Glutamatergic neuron (in vitro differentiated cells): ENCODE data around the gene DBF4B. TPM values are rescaled to one million over a fixed set of nuclear protein-coding genes. Genes with fewer than 3 reads are reported as not detected.

Source experiments
- DNase-seq: peaks from one replicate; pipeline ENCODE4 v3.0.0; 2022
- H3K27ac Mint-ChIP-seq: one replicate; pipeline ENCODE4 v1.8.0; 2020; ENCODE audit warnings: mild to moderate bottlenecking, mixed read lengths, inconsistent platforms; ENCODE audit not compliant: unreplicated experiment
- H3K27me3 Mint-ChIP-seq: one replicate; pipeline ENCODE4 v1.8.0; 2020; ENCODE audit warnings: mild to moderate bottlenecking, moderate library complexity, mixed read lengths, inconsistent platforms; ENCODE audit not compliant: unreplicated experiment
- H3K36me3 Mint-ChIP-seq: one replicate; pipeline ENCODE4 v1.8.0; 2020; ENCODE audit warnings: mild to moderate bottlenecking, mixed read lengths, inconsistent platforms; ENCODE audit not compliant: unreplicated experiment
- H3K4me1 Mint-ChIP-seq: one replicate; pipeline ENCODE4 v1.8.0; 2020; ENCODE audit warnings: mild to moderate bottlenecking, low read depth, mixed read lengths, inconsistent platforms; ENCODE audit not compliant: unreplicated experiment
- H3K4me3 Mint-ChIP-seq: one replicate; pipeline ENCODE4 v1.8.0; 2020; ENCODE audit warnings: mild to moderate bottlenecking, mixed read lengths, inconsistent platforms; ENCODE audit not compliant: unreplicated experiment
- H3K9me3 Mint-ChIP-seq: one replicate; pipeline ENCODE4 v1.8.0; 2020; ENCODE audit warnings: mild to moderate bottlenecking, moderate library complexity, mixed read lengths, inconsistent platforms; ENCODE audit not compliant: unreplicated experiment
- total RNA-seq: library from RNA; stranded (reverse); fragmentation: NEBNext Ultra II Directional; extraction: Animal tissue kit (Norgen Biotek cat#: 25700); gene quantifications from one replicate; pipeline ENCODE4 v1.2.1, GENCODE V29; 2021; ENCODE audit not compliant: unreplicated experiment
- TF ChIP-seq, protein P1 (sequence below): fragments of 200-600 bp; sonication (generic); IDR thresholded peaks from one replicate; pipeline ENCODE4 v1.5.0; 2021; ENCODE audit not compliant: partially characterized antibody, unreplicated experiment

The DBF4B gene
- total RNA-seq, 1 donor from 2014 or later = 15.5 TPM

DNA sequence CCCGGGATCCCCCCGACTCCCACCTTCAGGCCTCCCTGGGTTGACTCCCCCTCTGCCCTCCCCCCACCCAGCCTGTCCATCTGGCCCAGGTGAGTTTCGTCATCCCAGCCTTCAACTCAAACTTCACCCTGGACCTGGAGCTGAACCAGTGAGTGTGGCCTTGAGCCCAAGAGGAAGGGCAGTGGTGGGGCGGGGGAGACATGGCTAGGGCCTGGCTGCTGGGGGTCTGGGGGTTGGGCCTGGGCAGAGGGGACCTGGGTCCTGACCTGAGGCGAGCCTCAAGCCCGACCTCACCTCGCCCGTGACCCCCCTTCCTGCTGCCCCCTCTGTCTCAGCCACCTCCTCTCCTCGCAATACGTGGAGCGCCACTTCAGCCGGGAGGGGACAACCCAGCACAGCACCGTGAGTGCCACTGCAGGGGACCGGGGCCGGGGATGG is 61.2 kb downstream of the DBF4B start:
- DNase-seq = no peak
- no peak overlapping the region for H3K27ac Mint-ChIP-seq
- TF ChIP-seq, protein P1, sequence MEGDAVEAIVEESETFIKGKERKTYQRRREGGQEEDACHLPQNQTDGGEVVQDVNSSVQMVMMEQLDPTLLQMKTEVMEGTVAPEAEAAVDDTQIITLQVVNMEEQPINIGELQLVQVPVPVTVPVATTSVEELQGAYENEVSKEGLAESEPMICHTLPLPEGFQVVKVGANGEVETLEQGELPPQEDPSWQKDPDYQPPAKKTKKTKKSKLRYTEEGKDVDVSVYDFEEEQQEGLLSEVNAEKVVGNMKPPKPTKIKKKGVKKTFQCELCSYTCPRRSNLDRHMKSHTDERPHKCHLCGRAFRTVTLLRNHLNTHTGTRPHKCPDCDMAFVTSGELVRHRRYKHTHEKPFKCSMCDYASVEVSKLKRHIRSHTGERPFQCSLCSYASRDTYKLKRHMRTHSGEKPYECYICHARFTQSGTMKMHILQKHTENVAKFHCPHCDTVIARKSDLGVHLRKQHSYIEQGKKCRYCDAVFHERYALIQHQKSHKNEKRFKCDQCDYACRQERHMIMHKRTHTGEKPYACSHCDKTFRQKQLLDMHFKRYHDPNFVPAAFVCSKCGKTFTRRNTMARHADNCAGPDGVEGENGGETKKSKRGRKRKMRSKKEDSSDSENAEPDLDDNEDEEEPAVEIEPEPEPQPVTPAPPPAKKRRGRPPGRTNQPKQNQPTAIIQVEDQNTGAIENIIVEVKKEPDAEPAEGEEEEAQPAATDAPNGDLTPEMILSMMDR = no peak
- H3K27me3 Mint-ChIP-seq = peaks cover 15% of the 10 kb centered on the region
- H3K4me3 Mint-ChIP-seq = no peak overlapping the region
- H3K9me3 Mint-ChIP-seq = peaks cover 9% of the 10 kb centered on the region
- no peaks in the 10 kb centered on the region for H3K36me3 Mint-ChIP-seq
- peaks cover 30% of the 10 kb centered on the region for H3K4me1 Mint-ChIP-seq

DNA sequence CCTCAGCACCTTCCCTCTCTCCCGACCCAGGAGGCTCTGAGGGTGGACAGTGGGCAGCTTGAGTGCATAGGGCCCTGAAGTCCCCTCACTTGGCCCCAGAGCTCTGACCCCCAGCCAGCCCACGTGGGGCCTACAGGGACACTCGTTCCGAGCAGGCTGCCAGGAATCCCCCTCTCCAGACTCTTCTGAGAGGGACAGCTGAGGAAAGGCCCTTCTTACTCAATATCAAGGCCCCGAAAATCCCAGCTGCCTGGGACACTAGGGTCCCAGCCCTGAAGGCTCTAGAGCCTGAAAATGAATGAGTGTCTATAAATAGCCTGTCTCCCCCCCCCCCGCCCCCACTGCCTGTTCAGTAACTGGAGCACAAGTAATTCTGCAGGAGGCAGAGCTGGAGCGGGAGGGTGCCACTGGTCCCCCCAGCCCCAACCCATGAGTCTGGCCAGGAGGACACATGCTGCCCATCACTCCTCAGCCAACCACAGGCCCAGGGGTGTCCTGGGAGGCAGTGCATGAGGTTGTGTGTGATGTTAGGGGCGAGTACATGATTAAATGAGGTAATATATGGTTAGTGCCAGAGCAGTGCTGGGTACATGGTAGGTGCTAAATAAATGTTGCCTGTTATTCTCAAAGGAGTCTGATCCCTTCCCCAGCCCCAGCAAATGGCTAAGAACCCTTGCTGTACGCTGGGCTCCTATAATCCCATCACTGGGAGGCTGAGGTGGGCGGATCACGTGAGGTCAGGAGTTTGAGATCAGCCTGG is 61.9 kb downstream of the DBF4B start:
- Mint-ChIP-seq H3K9me3 (peaks cover 11% of the 10 kb centered on the region), H3K27ac (no peak overlapping the region), H3K4me3 (no peak overlapping the region), H3K4me1 (peaks cover 30% of the 10 kb centered on the region), H3K27me3 (peaks cover 15% of the 10 kb centered on the region), H3K36me3 (no peaks in the 10 kb centered on the region)
- DNase-seq = no peak
- TF ChIP-seq, protein P1 = no peak

- TF ChIP-seq, protein P1 = no peak
- no peak for DNase-seq
- H3K4me3 Mint-ChIP-seq = no peak overlapping the region
- no peaks in the 10 kb centered on the region for H3K36me3 Mint-ChIP-seq
- peaks cover 16% of the 10 kb centered on the region for H3K27me3 Mint-ChIP-seq
- H3K9me3 Mint-ChIP-seq = peaks cover 19% of the 10 kb centered on the region
- H3K4me1 Mint-ChIP-seq = peaks cover 19% of the 10 kb centered on the region
- no peak overlapping the region for H3K27ac Mint-ChIP-seq
Measured at GRCh38 chr17:44772308-44773045, 64.0 kb downstream of the DBF4B start.

DNA sequence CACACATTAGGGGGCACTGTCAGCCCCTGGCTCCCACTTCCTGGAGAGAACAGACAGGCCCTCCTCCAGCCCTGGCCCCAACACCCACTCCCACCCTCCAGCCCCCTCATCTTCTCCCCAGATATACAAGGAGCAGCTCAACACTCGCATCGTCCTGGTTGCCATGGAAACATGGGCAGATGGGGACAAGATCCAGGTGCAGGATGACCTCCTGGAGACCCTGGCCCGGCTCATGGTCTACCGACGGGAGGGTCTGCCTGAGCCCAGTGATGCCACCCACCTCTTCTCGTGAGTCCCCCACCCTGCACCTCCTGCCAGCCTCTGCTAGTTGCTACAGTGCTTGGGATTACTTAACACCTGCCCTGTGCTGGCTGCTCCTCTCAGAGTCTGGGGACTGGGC is 64.7 kb downstream of the DBF4B start:
- Mint-ChIP-seq H3K36me3 (no peaks in the 10 kb centered on the region), H3K27me3 (peaks cover 12% of the 10 kb centered on the region), H3K4me3 (no peak overlapping the region), H3K4me1 (peaks cover 12% of the 10 kb centered on the region), H3K9me3 (peaks cover 15% of the 10 kb centered on the region), H3K27ac (no peak overlapping the region)
- DNase-seq = no peak
- TF ChIP-seq, protein P1 = no peak
